ENCODE data around the gene DELE1. TPM values are rescaled to one million over a fixed set of nuclear protein-coding genes. Genes with fewer than 3 reads are reported as not detected.
"Not testable (repeated sequence)": the region's sequence is repeated elsewhere in the genome, so short reads cannot be mapped to it uniquely, and the experiment has no call there.

Gene DELE1
- total RNA-seq, 4 donors from 2014 or later, result 59.6 to 80.4 (median 75.7) TPM

- 15 to 19% methylated on average over 4 of the region's 4 CpGs for WGBS, 2 donors
- peak overlapping the region in 2 of 4 donors; percentile 74 to 91 for H3K27ac ChIP-seq
- H3K9me3 ChIP-seq, result no peaks in the 10 kb centered on the region
- DNase-seq (ENCODE audit: low spot score in 2 of 2), result no peak
- H3K36me3 ChIP-seq, result no peaks in the 10 kb centered on the region
- no peak for TF ChIP-seq POLR2A (IDR thresholded peaks at IDR 0.05)
- no peak for TF ChIP-seq EP300 (IDR thresholded peaks at IDR 0.05)
- TF ChIP-seq CTCF (IDR thresholded peaks at IDR 0.05), result no peak
- H3K4me1 ChIP-seq, result peaks cover 0 to 67% (median 26%) of the 10 kb centered on the region in 4 donors
- H3K4me3 ChIP-seq, result no peak overlapping the region
- H3K27me3 ChIP-seq, result peaks cover 0 to 33% of the 10 kb centered on the region in 2 donors
These were observed 41.8 kb upstream of the DELE1 start for GRCh38 chr5:141881886-141882285.

- DNase-seq (ENCODE audit: low spot score in 2 of 2), result no peak
- Histone ChIP-seq H3K4me1 (peaks cover 0 to 59% (median 22%) of the 10 kb centered on the region in 4 donors), H3K36me3 (no peaks in the 10 kb centered on the region), H3K27ac (peak overlapping the region in 2 of 4 donors; percentile 74 to 91), H3K9me3 (no peaks in the 10 kb centered on the region), H3K27me3 (peaks cover 0 to 25% of the 10 kb centered on the region in 2 donors), H3K4me3 (peak overlapping the region in 2 of 4 donors; percentile 12 to 32)
- TF ChIP-seq CTCF (IDR thresholded peaks at IDR 0.05) (no peak), EP300 (IDR thresholded peaks at IDR 0.05) (no peak), POLR2A (IDR thresholded peaks at IDR 0.05) (no peak)
- 8 to 14% methylated on average over 12 to 13 of the region's 13 CpGs for WGBS, 2 donors
These were observed 41.0 kb upstream of the DELE1 start for GRCh38 chr5:141882594-141883183.

- TF ChIP-seq CTCF (IDR thresholded peaks at IDR 0.05), result no peak
- 1 to 2% methylated on average over 10 to 35 of the region's 35 CpGs for WGBS, 2 donors
- H3K9me3 ChIP-seq, result no peaks in the 10 kb centered on the region
- H3K27me3 ChIP-seq, result peaks cover 0 to 22% of the 10 kb centered on the region in 2 donors
- H3K4me1 ChIP-seq, result peaks cover 0 to 55% (median 19%) of the 10 kb centered on the region in 4 donors
- no peaks in the 10 kb centered on the region for H3K36me3 ChIP-seq
- H3K27ac ChIP-seq, result peak overlapping the region in 2 of 4 donors; percentile 74 to 91
- DNase-seq (ENCODE audit: low spot score in 2 of 2), result no peak
- peak overlapping the region in 3 of 4 donors; percentile 9 to 32 (median 12) for H3K4me3 ChIP-seq
These were observed 40.3 kb upstream of the DELE1 start for GRCh38 chr5:141883184-141883891.

GRCh38 chr5:141883892-141884318, 39.8 kb upstream of the DELE1 start:
- Histone ChIP-seq H3K4me3 (peak overlapping the region in 1 of 4 donors; percentile 32), H3K9me3 (no peaks in the 10 kb centered on the region), H3K27me3 (peaks cover 0 to 22% of the 10 kb centered on the region in 2 donors), H3K36me3 (no peaks in the 10 kb centered on the region), H3K4me1 (peaks cover 0 to 50% (median 18%) of the 10 kb centered on the region in 4 donors), H3K27ac (no peak overlapping the region)
- 18 to 21% methylated on average over 8 of the region's 8 CpGs for WGBS, 2 donors
- TF ChIP-seq CTCF (IDR thresholded peaks at IDR 0.05) (no peak), POLR2A (IDR thresholded peaks at IDR 0.05) (no peak), EP300 (IDR thresholded peaks at IDR 0.05) (no peak)
- DNase-seq (ENCODE audit: low spot score in 2 of 2), result no peak

GRCh38 chr5:141889282-141889871, 34.3 kb upstream of the DELE1 start:
- Histone ChIP-seq H3K9me3 (no peaks in the 10 kb centered on the region), H3K27ac (no peak overlapping the region), H3K4me3 (no peak overlapping the region), H3K27me3 (peaks cover 0 to 10% of the 10 kb centered on the region in 2 donors), H3K4me1 (no peaks in the 10 kb centered on the region), H3K36me3 (no peaks in the 10 kb centered on the region)
- DNase-seq (ENCODE audit: low spot score in 2 of 2), result no peak
- TF ChIP-seq CTCF (IDR thresholded peaks at IDR 0.05) (no peak), POLR2A (IDR thresholded peaks at IDR 0.05) (no peak), EP300 (IDR thresholded peaks at IDR 0.05) (no peak)
- WGBS, 2 donors, result 57 to 60% methylated on average over 3 of the region's 3 CpGs

GRCh38 chr5:141890429-141890828, 33.2 kb upstream of the DELE1 start:
- DNase-seq (ENCODE audit: low spot score in 2 of 2); H3K27ac ChIP-seq; H3K4me1 ChIP-seq; H3K36me3 ChIP-seq; H3K4me3 ChIP-seq; H3K27me3 ChIP-seq; H3K9me3 ChIP-seq: not testable (repeated sequence)
- 84 to 88% methylated on average over 2 of the region's 2 CpGs for WGBS, 2 donors
